LNCAP (cell line): ENCODE results near the gene MED17.
A peak's percentile ranks its signal among the peaks of the same experiment; 100 is the strongest.

Source experiments
- CTCF ChIP-seq: fragments of 450-650 bp; IDR thresholded peaks from 2 replicates; pipeline ENCODE4 v1.5.1; 2017; ENCODE audit warnings: mild to moderate bottlenecking

Gene MED17

GRCh38 chr11:93765551-93765950, 18.5 kb upstream of the MED17 start:
- no peak for TF ChIP-seq CTCF

DNA sequence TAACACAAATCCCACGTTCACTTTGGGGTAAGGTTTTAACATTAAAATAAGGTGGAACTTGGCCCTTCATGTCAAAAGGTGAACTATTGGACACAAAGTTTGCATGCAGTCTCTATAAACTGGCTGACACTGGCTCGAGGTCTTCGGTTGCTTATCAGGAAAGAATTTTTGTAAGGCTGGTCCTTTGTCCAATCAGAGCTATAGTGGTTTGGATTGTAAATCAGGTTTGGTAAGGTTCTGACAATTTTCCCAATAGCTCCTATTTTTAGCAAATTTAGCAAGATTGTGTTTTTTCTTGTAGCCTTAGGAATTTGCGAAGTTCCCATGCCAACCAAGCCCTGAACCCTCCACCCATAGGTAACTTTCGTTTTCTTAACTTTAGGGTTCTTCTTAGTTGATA, 17.6 kb upstream of the MED17 start:
- no peak for TF ChIP-seq CTCF

- TF ChIP-seq CTCF = no peak
Observed at GRCh38 chr11:93767018-93767417, 17.1 kb upstream of the MED17 start.

DNA sequence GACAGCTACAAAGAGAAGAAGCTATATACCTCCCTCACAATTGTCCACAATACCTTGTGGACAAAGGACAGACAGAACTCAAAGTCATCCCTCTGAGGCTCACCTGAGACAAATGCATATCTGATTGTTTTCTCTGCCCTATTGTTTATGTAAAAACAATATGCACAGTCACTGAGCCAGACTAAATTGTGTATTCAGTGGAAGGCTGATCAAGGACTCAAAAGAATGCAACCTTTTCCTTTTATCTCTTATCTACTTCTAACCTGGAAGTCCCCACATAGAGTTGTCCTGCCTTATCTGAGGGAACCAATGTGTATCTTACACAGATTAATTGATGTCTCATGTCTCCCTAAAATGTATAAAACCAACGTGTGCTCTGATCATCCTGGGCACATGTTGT, 13.9 kb upstream of the MED17 start:
- TF ChIP-seq CTCF = no peak

- no peak for TF ChIP-seq CTCF
Observed at GRCh38 chr11:93772123-93772522, 12.0 kb upstream of the MED17 start.

DNA sequence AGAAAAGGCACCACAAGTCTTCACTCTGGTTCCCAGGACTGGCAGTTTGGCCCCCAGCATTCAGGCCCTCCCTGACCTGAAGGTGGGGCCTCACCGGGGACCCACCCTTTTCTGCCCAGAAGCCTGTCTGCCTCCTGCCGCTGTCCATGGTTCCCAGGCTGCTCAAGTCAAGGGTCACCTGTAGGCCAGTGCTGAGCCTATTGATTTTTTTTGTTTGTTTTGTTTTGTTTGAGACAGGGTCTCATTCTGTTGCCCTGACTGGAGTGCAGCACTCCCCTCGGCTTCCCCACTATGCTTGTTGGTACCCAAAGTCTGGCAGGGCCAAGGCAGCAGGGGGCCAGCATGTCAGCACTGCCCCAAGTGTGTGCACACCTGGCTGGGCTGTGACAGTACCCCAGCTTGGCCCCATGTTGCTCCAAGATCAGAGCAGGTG, 11.0 kb upstream of the MED17 start:
- no peak for TF ChIP-seq CTCF

DNA sequence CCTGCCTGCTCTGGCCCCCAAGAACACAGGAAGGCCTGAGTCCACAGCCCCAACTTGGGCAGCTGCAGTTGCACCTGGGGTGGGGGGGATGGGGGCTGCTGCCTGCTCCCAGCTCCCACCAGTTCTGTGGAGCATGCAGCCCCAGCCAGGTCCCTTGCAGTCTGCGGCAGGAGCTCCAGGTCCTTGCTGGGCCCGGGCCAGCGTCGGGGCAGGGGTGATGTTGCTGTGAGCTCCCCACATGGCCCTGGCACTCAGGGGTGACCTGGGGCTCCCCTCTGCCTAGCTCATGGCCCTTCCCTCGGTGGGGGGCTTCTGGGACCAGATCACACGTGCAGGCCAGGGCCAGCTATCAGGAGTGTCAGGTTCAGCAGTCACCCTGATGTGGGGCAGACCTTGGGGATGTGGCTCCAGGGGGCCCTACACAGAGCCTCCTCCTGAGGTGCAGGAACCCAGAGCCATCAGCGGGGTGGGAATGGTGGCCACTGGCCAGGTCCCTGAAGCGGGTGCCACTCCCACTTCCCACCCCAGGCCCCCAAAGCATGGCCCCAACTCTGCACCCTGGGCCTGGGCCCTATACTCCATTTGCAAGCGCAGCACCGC, 10.4 kb upstream of the MED17 start:
- TF ChIP-seq CTCF = no peak

DNA sequence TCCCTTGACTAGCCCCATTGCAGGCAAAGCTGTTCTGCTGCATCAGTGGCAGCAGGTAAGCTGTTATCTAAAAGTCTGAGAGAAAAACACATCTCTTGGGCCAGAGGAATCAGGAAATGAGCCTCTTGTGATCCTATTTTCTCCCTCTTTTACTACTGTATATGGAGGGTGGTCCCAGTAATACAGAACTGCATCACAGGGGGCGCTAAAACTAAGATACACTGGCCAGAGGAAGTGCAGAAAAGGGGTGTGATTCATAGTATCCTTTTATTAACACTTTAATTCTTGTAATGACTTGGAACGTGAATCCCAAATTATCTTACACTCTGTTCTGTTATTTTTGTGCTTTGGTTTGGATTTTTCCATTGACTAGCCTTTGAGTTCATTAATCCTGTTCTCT, 8.8 kb upstream of the MED17 start:
- TF ChIP-seq CTCF = 0 out of 2 replicates have a peak, but pooled peaks have one; percentile 10
